HG03135 (cell line): ENCODE data around the gene SDF4.

ENCODE experiments used
- ATAC-seq: cut with Tn5 transposase; IDR thresholded peaks from one replicate; pipeline ENCODE4 v1.9.1; 2021; ENCODE audit warnings: mild to moderate bottlenecking, moderate library complexity; ENCODE audit not compliant: unreplicated experiment

The SDF4 gene

DNA sequence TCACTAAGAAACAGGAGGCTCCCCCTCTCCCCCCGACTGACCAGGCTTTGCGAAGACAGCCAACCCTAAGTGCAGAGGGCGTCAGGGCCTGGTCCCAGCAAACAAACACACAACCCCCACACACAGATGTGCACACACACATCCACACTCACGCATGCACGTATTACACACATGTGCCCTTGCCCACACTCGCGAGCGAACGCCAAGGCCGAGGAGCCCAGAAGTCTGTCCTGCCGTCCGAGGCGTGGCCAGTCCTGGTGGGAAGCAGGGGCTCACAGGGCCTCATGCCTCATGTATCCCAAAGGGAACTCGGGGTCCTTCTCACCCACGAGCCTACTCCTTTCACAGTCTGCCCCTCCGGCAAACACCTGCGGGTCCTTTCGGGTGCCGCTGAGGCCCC is 2.0 kb downstream of the SDF4 start:
- ATAC-seq = no peak

DNA sequence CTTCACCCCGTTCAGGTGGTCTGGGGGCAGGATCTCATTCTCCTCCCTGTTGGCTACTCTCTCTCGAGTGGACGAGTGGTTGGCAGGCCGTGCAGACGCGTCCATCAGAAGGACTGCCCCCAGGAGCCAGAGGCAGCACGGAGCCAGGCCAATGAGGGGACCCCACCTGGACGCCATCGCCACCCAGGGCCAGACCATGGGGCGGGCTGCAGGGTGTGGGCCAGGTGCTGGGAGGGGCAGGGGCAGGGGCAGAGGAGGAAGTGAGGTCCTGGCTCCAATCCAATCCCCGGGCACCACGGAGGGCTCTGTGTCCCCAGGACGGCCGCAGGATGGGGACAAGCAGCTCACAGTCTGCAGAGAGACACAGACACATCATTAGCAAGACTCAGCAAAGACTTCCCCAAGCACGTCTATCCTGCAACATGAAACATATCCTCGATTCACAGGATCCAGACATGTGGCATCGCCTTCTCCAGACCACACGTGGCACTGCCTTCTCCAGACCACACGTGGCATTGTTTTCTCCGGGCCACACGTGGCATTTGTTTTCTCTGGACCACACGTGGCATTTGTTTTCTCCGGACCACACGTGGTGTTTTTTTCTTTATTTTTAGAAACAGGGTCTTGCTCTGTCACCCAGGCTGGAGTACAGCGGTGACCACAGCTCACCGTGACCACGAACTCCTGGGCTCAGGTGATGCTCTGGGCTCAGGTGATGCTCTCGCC is 3.0 kb downstream of the SDF4 start:
- no peak for ATAC-seq

DNA sequence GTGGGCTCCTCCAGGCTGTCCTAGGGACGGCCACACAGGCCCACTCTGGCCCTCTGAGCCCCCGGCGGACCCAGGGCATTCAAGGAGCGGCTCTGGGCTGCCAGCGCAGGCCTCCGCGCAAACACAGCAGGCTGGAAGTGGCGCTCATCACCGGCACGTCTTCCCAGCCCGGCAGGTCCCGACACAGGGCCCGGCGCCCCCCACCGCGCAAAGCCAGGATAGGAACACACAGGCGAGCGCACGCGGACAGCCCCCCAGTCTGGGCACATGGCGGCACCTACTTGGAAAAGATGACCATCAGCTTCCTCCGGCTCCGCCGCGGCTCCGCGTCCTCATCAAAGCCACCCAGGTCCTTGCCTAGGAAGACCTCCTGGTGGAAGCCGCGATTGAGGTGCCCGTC is 3.6 kb downstream of the SDF4 start:
- no peak for ATAC-seq

DNA sequence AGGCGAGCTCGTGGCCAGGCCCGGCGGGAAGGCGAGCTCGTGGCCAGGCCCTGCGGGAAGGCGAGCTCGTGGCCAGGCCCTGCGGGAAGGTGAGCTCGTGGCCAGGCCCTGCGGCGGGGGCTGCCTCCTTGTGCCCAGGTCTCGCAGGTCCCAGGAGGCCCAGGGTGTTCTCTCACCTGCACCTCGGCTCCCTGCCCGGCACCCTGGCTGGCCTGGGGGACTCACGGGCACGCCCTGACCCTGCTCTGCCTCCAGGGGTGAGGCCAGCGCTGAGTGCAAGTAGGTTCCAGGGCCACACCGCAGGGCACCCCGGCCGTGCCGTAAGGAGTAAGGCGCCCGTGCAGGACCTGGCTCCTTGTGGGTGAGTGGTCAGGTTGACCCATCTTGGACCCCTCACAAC is 4.4 kb downstream of the SDF4 start:
- ATAC-seq = no peak

DNA sequence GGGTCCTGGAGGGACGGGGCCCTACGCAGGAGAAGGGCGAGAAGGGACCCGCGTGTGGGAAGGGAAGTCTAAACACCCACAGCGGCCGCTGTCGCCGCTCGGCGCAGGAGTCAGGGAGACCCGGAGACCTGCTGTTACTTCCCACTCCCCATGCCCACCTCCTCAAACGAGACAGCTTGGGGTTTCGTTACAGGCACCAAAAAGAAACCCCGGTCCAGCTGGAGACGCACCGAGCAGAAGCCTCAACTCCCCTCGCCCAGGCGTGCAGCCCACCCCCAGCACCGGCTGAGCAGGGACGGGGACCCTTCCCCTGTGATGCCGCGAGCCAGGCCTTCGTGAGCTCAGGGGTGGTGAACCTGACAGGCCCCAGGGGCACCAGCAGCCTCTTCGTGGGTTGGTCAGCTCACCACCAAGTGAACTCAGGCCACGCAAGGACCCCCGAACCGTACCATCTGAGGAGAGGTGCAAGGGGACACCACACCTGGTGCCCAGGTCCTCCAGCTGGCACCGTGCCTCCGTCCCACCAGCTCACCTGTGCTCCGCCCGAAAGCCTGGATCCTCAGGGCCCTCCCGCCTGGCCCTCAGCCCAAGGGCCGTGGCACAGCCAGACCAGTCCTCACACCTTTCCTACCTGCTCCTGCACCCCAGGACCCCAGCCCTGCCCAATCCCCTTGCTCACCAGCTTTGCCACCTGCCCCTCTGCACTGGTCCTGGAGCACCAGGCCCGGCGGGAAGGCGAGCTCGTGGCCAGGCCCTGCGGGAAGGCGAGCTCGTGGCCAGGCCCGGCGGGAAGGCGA is 5.0 kb downstream of the SDF4 start:
- no peak for ATAC-seq

DNA sequence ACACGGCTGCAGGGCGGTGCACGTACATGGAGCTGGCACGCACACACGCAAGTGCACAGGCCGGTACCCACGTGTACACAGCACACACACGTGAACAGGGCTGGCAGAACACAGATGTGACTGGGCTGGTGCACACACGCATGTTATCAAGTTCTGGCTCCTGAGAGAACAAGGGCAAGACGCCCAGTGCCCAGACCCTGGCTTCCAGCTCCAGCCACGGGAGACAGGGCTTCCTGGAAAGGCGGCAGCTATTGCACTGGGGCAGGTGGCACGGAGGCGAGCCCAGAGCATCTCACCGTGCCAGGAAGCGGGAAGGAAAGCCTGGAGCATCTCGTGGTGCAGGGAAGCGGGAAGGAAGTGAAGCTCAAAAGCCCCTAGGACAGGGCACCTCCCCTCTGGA is 5.9 kb downstream of the SDF4 start:
- ATAC-seq = no peak

DNA sequence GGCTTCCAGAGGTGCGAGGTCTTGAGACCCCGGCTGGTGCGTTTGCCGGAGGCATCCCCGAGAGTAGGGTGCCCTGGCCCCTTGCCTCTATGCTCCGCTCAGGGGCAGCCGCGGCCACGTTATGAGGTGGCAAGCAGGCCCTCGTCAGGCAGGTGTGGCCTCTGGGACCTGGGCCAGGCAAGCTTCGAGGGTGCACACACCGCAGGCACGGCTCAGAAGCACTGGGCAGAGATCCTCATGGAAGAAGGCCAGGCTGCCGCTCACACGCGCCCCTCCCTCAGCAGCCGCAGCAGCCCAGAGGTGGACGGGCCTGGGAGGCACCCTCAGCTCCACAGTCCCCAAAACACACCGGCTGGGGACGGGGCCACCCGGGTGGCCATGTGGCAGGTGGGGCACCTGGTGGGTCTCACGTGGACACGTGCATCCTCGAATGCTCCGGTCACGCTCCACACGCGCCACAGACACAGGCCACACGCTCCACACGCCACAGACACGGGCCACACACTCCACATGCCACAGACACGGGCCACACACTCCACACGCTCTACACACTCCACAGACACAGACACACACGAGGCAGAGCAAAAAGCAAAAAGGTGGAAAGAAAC is 6.5 kb downstream of the SDF4 start:
- no peak for ATAC-seq

DNA sequence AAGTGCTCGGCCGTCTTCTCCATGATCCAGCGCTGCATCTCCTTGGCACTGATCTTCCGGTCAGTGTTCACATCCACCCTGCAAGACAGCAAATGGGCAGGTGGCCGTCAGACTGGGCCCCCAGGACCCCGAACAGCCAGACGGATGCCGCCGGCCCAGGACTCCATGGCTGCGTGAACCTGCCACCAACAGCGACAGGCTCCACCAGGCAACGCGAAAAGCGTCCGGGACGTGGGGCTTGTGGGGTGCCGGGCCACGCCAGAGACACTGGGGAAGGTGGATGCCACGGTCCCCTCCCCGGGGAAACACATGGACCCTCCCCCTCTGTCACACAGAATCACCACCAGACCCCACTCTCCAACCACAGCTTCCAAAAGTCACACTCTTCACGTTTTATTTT is 7.9 kb downstream of the SDF4 start:
- ATAC-seq = no peak

DNA sequence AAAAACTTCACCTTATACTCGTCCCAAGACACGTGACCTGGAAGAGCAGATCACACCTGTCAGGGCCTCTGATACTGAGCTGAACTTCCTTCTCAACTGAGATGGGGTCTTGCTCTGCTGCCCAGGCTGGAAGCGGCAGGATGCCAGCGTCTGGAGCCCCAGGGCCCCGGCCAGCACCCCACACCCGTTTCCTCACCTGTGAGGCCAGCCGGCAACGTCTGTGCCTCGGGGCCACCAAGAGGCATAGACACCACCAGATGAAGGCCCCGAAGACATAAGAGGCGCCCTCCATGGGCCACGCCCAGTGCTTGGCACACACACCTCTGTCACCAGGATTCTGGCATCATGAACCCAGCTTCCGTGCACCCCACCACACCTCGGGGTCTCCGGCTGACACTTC is 8.5 kb downstream of the SDF4 start:
- ATAC-seq = no peak

DNA sequence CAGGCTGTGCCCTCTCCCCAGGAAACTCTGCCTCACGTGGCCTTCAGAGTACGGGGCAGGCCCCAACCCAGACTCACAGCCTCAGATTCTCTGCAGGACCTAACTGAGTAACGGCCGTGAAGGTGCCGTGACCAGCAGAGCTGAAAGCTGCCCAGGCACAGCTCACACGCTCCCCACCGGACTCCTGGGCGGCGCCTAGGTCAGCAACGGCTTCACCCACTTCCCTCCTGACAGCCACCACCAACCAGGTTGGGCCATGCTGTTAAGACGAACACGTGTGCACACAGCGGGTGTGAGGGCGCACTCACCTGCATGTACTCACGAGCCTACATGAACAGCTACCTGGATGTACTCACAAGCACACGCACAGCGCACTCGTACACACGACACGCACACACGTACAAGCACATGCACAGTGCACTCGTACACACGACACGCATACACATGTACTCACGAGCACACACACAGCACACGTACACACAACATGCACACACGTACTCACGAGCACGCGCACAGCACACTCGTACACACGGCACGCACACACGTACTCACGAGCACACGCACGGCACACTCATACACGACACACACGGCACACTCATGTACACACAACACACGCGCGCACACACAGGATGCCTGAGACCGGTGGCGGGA is 9.1 kb downstream of the SDF4 start:
- ATAC-seq = no peak

DNA sequence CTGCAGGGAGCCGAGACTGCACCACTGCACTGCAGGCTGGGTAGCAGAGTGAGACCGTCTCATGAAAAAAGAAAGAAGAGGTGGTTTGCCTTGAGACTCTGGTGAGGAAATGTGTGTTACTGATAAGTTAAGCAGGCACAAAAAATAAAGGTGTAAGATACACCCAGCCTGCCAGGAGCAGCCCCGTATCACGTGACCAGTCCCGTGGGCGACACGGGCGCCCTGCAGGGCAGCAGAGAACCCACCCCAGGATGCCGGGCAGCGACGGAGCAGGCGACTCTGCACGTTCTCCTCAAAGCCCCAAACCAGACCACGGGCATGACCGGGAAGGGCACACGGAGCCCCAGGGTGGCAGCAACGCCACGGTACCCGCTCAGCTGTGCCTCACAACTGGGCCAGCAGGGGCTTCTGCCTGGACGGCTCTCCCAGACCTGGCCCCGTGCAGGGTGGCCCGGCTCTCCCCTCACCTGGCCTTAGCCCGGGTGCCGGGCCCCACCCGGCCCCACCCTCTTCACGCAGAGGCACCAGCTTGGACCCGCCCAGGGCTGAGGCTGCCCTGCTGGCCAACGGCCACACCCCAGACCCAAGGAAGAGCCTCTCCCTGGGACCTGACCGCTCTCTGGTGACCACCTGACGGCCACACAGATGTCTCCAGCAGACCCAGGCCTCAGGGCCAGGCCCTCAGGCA is 9.8 kb downstream of the SDF4 start:
- ATAC-seq = no peak

DNA sequence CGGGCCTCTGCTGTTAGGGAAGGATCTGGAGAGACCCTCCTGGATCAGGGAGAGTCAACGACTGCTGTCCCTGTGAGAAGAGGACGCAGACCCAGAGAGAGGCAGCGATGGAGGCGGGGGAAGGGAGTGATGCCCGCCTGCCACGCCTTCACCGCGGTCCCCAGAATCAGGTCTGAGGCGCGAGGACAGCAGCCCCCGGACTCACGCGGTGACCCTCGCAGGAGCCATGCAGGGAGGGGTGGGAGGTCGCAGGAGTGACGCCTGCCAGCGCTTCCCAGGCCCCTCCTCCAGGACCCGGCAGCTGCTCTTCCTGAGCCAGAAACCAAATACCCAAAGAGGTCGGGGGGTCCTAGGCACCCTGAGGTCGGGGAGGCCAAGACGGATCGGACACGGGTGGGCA is 11.6 kb downstream of the SDF4 start:
- no peak for ATAC-seq

DNA sequence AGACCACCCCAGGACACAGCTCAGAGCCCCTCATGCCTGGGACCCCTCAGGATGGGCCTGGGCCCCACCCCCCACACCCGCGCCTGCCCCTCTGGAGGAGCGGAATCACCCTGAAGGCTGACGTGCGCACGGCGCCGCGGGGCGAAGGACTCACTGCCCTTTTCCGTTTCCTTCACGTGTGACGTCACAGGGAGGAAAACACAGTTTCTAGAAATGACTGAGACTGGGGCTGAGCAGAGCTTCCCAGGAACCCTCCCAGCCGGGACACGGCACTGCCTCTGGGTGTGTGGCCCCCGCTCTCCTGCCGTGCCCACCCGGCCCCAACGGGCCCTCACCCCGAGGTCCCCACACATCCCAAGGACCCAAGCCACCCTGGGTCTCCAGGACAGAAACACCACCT is 12.5 kb downstream of the SDF4 start:
- no peak for ATAC-seq

DNA sequence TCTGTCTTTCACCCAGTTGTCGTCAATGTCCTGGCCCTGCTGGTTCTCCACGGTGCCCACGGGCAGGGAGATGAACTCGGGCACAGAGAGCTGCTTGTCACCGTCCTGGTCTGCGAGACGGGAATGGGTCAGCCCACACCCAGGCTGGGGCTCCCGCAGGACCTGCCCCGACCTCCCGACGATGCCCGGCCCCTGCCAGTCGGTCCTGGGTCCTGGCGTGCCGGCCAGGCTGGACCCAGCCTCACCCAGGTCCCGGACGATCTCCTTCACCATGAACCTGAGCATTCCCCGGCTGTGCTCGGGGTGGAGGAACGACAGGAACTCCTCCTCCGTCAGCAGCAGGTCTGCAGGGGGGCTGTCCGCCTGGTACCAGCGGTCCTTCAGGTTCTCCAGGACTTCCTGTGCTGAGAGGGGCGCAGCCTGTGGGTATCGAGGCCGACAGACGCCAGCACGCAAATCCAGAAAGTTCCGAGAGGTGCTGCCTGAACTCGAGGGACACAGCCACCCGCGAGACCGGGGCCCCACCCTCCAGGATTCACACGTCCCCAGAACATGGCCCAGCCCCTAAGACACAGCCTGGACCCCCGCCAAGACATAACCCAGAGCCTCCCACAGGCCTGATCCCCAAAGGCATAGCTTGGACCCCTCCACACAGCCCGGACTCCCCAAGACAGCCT is 13.1 kb downstream of the SDF4 start:
- no peak for ATAC-seq

DNA sequence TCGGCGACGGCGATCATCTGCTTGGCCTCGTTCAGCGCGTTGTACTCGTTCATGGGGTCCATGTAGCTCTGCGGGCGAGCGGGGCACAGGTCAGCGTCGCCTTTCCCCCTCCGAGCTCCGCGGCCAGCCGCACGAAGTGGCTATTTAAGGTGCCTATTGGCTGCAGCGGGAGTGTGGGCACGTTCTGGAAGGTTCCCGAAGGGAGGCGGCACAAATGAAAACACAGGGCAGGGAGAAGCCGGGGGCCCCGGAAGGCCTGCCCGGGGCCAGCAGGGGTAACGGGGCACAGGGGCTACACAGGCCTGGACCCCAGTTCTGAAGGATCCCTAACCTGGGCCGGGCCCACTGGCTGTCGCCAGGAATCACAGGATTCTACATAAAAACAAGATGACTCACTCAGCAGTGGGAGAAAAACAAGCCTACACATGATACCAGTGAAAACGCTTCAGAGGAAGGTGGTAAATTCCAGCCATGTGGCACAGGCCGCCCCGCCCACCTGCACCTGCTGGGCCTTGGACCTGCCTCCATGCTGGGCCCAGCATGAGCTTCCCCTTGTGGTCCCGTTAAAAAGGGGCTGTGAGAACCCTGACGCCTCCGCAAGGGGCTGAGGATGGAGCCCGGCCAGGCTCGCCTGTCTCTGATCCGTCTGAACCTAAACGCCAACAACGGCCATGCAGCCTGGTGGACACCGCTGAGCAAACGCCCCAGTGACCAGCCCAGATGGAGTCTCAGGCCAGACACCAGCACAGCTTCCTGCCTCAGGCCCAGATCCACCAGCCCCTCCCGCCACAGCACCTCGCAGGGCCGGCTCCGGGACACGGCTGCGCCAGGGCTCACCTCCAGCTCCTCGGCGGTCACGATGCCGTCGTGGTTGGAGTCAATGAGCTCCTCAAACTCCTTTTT is 13.9 kb downstream of the SDF4 start:
- no peak for ATAC-seq

DNA sequence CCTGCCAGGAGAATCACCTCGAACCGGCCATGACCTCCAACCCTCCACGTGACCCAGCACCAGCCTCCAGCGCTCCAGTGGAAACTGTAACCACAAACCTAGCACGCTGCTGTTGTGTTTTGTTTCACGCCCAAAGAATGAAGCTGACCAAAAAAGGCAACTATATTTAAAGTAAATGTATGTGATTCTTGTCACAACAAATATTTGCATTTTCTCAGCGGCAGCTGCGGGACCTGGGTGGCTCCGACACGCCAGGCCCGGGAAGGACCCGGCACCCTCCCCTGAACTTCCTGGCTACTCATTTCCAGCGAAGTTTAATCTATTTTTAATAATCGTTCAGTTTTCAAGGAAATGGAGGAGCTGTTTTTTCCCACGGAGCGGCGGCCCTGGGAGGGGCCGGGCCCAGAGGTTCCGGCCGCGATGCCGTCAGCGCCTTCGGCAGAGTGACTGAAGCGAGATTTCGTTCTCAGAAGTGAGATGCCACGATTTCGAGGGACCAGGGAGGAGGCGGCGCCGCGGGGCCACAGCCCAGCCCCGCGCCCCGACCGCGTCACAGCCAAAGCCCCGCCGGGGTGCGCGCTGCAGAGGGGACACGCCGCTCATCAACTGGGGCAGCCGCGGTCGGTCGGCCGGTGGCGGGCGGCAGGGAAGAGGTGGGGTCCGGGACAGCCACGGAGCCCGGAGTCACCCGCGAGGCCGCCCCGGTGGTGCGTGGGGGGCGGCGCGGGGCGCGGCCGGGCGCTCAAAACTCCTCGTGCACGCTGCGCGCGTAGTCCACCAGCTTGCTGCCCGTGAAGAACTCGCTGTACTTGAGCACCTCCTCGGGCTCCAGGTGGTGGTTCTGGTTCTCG is 14.8 kb downstream of the SDF4 start:
- ATAC-seq = no peak

DNA sequence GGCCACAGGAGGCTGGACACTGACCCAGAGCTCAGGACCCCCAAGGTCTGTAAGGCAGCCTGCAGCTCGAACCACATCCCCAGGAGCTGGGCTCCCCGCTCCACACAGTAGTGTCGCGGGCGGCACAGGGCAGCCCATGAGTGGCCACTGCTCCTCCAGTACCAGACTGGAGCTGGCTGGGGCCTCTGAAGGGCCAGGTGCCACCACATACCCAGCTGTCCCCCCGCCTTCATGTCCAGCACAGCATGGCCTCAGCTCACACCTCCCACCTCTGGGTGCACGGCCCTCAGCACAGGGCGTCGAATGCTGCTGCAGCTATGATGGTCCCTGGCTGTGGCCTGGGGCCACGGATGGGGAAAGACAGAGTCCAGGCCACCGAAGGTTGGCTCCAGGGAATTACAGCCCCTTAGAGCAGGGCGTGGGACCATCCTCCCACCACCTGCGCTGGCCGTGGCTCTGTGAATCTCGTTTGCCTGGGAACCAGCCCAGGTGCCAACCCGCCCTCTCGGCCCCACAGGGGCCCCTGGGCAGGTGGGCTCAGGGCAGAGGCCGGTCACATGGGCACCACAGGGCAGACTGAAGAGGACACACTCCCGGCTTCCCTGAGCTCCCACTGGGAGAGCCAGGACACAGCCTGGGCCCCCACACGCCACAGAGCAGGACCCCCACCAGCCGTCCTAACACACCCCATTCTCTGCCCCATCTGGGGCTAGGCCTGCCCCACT is 15.8 kb downstream of the SDF4 start:
- ATAC-seq = no peak

DNA sequence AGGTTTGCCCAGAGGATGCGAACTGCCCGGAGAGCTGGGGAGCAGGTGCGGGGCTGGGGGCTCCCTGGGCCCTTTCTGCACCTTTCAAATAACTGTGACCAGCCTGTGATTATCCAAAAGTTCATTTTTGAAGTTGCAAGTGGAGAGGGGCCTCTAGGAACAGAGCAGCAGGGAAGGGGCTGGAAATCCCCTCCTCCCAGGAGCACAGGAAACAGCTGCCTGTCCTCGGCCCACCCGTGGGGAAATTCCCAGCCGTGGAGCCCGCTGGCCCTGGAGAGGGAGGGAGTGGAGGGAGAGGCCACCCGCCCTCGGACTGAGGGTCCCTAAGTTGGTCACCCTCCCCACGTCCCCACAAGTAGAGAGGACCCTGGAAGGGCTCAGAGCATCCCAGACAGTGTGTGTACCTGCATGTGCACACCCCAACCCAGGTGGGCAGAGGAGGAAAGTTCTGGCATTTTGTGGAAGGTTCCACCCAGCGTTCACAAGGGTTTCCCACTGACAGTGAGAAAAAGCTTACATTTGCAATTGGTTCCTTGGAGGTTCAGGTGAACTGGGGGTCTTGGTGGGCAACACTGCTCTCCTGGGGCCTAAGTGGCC is 16.6 kb downstream of the SDF4 start:
- ATAC-seq = no peak
